Measurements from ENCODE around the gene MSH5. TPM values are rescaled to one million over a fixed set of nuclear protein-coding genes. Genes with fewer than 3 reads are reported as not detected.

MSH5 gene
- total RNA-seq, 1 experiment from 2014 or later, result 22.4 TPM

- Histone ChIP-seq H4K5ac (ENCODE audit: insufficient read length, low read depth, low read length) (no peak overlapping the region), H3K27me3 (ENCODE audit: insufficient read depth, low read length) (no peaks in the 10 kb centered on the region), H3K14ac (ENCODE audit: insufficient read depth, low read length) (no peak overlapping the region), H2AFZ (ENCODE audit: low read length) (no peak overlapping the region), H2BK20ac (ENCODE audit: low read depth, low read length, poor library complexity, severe bottlenecking) (no peak overlapping the region), H3K4ac (ENCODE audit: low read depth, low read length) (no peak overlapping the region), H2BK5ac (ENCODE audit: insufficient read length, low read length) (no peak overlapping the region), H3K79me1 (ENCODE audit: insufficient read depth, low read depth, low read length, poor library complexity, severe bottlenecking) (no peaks in the 10 kb centered on the region), H2BK15ac (ENCODE audit: low read depth, low read length) (no peak overlapping the region), H2AK5ac (ENCODE audit: insufficient read length, low read length) (no peak overlapping the region), H3K9ac (ENCODE audit: extremely low read depth, insufficient read length, low read length) (no peak overlapping the region), H2BK12ac (ENCODE audit: insufficient read length, low read depth, low read length) (no peak overlapping the region), H3K79me2 (ENCODE audit: insufficient read depth, low read length) (no peaks in the 10 kb centered on the region), H4K8ac (replicated peaks; ENCODE audit: insufficient read length, low read depth, low read length) (no peak overlapping the region), H3K23me2 (ENCODE audit: insufficient read length, low read depth, low read length, poor library complexity, severe bottlenecking) (no peaks in the 10 kb centered on the region), H3K23ac (ENCODE audit: insufficient read length, low read depth, low read length) (no peak overlapping the region), H3K18ac (ENCODE audit: insufficient read length, low read depth, low read length) (no peak overlapping the region), H3K4me2 (ENCODE audit: insufficient read depth, insufficient read length, low read length) (no peak overlapping the region), H4K91ac (ENCODE audit: insufficient read length, low read depth, low read length) (no peak overlapping the region), H3K9me3 (ENCODE audit: control insufficient read depth, low read depth, low read length) (no peaks in the 10 kb centered on the region), H2BK120ac (ENCODE audit: low read depth, low read length, poor library complexity, severe bottlenecking) (no peak overlapping the region), H3T11ph (ENCODE audit: low read length) (no peak overlapping the region), H3K56ac (ENCODE audit: insufficient read length, low read depth, low read length) (no peak overlapping the region), H4K20me1 (ENCODE audit: control insufficient read depth, insufficient read depth, insufficient read length) (no peaks in the 10 kb centered on the region), H3K4me1 (ENCODE audit: insufficient read depth, low read length) (no peaks in the 10 kb centered on the region), H3K27ac (ENCODE audit: insufficient read length, low read depth, low read length) (no peak overlapping the region)
- Mint-ChIP-seq H3K9me3 (no peaks in the 10 kb centered on the region; a peak in 1 of 5 replicates), H3K36me3 (ENCODE audit: insufficient read depth in 1 of 3, low read depth in 3 of 3) (no peaks in the 10 kb centered on the region; a peak in 1 of 7 replicates), H3K27ac (peak overlapping the region in 1 of 3 experiments; percentile 25; a peak in 1 of 7 replicates), H3K27me3 (ENCODE audit: low read depth) (no peaks in the 10 kb centered on the region; the same call in 1 of the 2 replicates), H3K4me1 (peaks cover 10 to 12% of the 10 kb centered on the region in 2 experiments), H3K4me3 (no peak overlapping the region; a peak in 1 of 5 replicates)
- TF ChIP-seq, protein P1, sequence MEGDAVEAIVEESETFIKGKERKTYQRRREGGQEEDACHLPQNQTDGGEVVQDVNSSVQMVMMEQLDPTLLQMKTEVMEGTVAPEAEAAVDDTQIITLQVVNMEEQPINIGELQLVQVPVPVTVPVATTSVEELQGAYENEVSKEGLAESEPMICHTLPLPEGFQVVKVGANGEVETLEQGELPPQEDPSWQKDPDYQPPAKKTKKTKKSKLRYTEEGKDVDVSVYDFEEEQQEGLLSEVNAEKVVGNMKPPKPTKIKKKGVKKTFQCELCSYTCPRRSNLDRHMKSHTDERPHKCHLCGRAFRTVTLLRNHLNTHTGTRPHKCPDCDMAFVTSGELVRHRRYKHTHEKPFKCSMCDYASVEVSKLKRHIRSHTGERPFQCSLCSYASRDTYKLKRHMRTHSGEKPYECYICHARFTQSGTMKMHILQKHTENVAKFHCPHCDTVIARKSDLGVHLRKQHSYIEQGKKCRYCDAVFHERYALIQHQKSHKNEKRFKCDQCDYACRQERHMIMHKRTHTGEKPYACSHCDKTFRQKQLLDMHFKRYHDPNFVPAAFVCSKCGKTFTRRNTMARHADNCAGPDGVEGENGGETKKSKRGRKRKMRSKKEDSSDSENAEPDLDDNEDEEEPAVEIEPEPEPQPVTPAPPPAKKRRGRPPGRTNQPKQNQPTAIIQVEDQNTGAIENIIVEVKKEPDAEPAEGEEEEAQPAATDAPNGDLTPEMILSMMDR (conservative IDR thresholded peaks at IDR 0.05), result peak; percentile 97
- no CpG with 5 or more reads among the region's 12 CpGs for WGBS (ENCODE audit: extremely low coverage, insufficient read length, low lambda C conversion rate)
- DNase-seq, result peak; percentile 85
Observed at GRCh38 chr6:31769684-31770371, 30.0 kb downstream of the MSH5 start.
